Fibroblast of skin of back (primary cell): ENCODE results near the gene FBLN7.

Experiments used
- DNase-seq: peaks from one replicate; pipeline ENCODE4 v3.0.0-alpha.2; 2013

The FBLN7 gene

DNA sequence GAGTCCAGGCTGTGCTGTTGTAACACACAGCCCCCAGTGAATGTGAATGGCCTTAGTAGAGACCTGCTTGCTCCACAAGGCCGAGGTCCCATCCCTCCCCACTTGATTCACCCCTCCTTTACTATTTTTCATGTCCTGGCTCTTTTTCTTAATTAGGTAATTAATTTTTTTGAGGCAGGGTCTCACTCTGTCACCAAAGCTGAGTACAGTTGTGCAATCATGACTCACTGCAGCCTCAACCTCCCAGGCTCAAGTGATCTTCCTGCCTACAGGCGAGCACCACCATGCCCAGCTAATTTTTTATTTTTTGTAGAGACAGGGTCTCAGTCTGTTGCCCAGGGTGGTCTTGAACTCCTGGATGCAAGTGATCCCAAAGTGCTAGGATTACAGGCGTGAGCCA is 19.3 kb downstream of the FBLN7 start:
- no peak for DNase-seq

DNA sequence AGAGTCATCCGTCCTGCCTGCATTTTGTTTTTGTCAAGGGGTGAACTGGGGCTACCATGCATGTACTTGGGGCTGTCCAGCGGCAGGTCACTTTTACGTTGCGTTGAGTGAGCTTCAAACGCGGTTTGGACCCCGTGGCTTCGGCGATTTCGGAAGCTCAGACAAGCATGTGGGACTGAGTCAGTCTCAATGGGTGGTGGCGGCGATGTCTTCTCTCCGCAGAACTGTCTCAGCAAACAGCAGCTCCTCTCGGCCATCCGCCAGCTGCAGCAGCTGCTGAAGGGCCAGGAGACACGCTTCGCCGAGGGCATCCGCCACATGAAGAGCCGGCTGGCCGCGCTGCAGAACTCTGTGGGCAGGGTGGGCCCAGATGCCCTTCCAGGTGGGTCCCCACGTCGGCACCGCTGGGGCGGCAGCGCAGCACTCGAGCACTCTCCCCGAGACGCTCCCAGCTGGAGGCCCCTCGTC is 21.3 kb downstream of the FBLN7 start:
- DNase-seq: no peak

DNA sequence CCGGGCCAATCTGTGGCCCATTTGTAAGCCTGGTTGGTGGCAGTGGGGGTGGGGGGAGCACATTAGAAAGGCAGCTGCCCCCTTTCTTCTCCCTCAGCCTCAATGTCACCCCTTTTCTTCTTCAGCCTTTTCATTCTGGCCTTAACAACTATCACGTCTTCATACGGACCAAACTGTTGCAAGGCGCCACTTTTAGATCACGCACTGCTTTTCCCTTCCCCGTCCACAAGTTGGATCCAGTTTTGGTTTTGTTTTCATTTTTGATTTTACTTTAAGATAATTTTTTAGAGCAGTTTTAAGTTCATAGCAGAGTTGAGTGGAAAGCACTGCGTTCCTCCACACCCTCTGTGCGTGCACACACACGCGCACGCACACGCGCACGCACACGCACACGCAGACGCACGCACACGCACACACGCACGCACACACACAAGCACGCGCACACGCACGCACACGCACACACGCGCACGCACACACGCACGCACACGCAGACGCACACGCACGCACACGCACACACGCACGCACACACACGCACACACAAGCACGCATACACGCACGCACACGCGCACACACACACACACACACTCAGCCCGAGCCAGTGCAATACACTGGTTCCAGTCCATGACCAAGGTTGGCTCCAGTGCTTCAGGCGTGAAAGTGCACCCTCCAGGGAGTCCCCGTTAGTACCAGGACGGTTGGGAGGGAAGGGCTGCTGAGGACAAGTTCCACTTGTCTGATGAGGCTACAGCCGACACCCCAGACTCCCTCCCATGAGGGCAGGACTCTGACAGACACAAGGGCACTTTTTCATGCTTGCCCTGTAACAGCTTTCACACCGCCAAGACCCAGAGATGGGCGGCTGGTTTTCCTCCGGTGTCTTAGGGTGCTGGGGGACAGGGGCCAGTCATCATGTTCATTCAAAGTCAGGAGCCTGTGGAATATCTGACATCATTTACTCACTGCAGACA is 22.4 kb downstream of the FBLN7 start:
- no peak for DNase-seq

DNA sequence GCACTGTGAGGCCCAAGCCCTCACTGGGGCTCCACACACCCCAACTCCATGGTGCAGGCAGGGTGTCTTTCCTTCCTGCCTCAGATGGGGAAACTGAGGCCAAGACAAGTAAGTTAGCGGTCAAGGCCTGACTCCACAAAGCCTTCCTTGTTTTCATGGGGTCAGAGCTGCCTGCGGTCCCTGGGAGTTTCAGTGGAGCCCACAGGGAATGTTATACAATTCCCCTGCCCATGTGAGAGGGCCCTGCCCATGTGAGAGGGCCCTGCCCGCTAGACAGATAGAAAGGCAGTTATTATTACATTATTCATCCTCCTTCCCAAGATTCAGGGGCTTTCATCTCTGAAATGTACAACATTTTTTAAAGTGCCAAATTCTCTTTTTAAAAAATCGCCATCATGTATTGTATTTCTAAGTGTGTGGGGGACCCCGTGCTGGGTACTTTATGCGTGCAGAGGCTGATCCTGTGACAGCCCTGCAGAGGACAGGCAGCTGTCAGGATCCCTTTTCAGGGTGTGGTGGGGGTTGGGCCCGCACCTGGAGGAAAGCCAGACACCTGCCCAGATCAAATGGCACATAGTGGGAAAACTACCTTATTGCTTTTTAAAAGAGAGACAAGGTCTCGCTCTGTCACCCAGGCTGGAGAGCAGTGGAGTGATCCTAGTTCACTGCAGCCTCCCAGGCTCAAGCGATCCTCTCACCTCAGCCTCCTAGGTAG is 23.4 kb downstream of the FBLN7 start:
- DNase-seq: no peak

DNA sequence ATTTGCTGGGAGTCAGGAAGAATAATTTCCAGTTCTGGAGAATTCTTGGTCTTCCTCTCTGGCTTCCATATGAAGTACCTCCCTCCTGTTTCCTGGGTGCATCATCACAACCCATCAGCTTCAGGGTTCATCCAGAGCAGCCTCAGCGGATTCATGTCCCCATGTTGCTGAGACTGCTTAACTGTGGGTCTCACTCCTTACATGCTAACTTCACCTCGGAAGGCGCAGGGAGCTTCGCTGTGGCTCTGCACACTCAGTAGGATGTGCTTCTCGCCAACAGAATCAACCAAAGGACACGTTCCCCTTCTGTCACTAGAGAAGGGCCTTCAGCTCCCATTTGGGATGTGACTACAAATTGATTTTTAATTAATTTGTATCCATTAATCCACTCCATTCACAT is 24.2 kb downstream of the FBLN7 start:
- DNase-seq: no peak

DNA sequence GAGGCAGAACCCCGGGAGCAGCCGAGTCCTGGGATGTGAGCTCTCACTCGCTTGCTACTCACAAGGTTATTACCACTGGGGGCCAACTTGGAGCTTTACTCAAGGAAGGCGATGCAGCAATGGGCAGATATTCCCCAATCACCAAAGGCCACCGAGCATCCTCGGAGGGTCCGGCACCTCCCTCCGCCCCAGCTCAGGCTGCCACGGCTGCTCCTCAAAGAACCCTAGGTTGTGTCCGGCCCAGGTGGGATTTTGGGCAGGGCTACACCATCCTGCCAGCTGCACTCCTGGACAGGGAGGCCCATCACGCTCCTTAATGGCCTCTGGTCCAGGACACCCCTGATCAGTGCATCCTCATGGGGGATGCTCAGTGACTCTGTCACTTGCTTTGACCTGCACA is 24.8 kb downstream of the FBLN7 start:
- no peak for DNase-seq

DNA sequence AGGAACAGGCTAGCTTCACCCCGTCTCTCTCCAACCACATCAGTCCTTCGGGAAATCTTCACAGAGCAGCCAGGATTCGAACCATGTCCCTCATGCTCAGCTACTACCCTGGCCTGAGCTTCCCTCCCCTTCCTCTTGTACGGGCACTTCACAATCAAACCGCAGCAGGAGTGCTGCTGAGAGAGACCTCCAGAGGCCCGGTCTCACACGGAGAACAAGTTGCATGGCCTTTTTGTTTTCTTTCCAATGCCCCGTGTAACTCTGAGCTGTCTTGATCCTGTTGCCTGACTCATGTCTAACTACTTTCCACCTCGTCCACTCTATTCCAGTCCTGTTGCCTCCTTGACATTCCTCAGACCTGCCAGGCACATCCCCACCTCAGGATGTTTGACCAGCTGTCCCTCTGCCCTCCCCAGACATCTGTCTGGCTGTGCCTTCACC is 25.4 kb downstream of the FBLN7 start:
- DNase-seq: no peak

DNA sequence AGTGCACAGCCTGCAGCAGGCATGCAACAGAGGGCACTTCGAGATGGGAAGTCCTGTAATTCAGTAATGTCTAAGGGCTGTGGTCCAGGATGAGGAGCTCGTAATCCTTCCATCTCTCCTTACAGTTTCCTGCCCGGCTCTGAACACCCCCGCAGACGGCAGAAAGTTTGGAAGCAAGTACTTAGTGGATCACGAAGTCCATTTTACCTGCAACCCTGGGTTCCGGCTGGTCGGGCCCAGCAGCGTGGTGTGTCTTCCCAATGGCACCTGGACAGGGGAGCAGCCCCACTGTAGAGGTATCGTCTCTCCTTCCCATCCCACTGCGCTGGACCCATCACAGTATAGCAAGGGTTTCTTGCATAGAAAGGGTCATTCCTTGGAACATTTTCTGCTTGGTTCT is 26.7 kb downstream of the FBLN7 start:
- no peak for DNase-seq

DNA sequence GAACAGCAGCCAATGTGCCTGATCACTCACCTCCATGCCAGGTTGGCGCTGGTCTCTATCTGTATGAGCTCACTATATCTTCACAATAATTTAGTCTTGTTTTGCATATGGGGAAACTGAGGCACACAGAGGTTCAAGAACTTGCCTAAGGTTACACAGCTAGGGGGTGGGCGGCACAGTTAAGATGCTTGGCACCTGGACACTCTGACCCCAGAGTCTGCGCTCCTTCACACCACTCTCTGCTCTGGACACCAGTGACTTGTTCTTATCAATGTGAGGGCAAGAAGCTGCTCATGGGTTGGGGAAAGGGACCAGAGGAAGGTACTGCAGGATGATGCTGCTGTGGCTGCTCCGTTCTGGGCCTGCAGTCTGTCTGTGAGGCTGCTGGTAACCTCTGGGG is 27.1 kb downstream of the FBLN7 start:
- DNase-seq: no peak

DNA sequence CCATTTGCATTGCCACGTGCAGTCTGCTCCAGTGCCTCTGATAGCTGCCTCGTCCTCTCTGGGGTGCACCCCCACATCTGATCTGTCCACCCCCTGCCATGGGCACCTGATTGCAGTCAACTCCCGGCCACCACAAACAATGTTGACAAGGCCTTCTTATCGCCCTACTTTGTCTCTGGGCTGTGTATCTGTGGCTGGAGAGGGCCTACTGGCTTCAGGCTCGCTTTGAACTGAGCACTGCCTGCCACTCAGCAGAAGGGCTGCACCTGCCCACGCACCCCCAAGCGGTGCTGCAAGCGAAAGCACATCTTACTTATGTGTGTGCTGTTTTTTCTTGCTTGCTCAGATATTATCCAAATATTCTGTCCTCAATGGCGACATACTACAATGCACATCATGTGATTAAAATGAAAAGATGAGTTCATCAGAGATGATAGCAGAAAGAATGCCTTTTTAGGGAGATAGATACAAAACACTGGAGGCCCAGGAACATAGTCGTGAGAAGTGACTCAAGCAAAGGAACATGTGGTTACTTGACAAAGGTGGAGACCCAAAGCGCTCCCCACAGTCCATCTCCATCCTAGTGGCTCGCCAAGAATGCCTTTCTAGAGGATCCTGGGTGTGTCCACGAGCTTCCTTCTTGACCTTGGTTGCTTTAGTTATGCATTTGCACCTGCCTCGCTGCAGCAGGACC is 28.8 kb downstream of the FBLN7 start:
- DNase-seq: no peak

DNA sequence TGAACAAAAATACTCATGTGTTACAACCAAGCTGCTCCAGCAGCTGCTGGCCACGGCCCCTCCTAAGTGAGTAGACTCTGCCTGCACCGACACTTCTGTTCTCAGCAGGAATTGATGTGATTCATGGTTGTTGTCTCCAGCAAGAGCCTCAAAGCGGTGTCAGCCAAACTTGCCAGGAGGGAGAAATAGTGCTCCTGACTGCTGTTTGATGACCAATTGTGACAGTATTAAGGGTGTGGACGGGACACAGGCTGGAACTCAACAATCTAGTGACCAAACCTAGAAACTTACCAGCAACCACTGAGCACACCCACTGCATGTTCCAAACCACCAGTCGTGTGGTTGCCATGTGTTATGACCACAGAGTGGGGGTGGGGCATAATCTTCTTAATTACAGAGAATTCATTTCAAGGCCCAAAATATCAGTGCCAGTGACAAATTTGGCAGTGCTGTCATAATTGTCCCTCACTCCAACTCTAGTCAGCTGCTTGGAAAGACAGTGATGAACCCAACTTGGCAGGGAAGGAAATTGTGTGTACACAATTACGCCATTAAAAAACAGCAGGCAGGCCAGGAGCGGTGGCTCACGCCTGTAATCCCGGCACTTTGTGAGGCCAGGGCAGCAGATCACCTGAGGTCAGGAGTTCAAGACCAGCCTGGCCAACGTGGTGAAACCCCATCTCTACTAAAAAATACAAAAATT is 30.4 kb downstream of the FBLN7 start:
- DNase-seq: peak; percentile 20

DNA sequence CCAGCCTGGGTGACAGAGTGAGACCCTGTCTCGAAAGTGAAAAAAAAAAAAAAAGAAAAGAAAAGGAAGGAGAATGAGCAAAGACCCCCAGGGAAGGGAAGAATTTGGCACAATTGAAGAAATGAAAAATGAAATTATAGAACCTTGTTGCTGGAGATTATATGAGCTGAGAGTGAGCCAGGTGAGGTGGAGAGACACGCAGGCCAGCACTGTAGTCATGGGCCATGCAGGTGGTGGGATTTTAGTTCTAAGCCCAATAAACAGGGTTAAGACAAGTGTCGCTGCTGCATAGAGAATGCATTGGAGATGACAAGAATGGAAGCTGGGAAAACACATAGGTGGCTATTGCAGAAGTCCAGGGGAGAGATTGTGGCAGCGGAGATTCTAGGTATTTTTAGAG is 32.3 kb downstream of the FBLN7 start:
- DNase-seq: no peak

DNA sequence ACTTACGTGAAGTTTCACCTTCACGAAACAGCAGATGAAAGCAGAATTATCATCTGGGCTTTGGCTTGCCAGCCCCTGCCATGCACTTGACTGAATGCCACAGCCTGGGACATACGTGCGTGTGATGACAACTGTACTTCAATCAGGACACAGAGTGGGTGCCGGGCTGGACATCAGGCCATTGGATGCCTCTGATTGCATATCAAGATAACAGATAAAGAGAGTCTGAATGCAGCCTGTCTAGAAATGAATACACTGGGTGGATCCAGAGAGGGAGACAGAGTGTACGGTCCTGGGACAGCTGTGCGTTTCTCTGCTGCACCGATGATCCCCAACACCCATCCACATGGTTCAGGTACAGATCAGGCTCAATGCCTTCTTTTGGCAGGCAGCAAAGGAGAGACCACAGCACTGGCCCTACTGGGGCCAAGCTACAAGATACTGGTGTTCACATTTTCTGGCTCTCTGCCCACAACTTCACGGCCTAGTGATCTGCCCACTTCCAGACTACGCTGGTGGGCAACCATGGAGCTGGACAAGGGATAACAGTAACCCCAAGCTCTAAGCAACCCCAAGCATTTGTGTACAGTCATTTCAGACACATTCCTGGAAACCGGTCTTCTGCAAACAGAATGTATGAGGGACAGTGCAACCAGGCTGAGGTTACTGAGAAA is 35.6 kb downstream of the FBLN7 start:
- DNase-seq: no peak

DNA sequence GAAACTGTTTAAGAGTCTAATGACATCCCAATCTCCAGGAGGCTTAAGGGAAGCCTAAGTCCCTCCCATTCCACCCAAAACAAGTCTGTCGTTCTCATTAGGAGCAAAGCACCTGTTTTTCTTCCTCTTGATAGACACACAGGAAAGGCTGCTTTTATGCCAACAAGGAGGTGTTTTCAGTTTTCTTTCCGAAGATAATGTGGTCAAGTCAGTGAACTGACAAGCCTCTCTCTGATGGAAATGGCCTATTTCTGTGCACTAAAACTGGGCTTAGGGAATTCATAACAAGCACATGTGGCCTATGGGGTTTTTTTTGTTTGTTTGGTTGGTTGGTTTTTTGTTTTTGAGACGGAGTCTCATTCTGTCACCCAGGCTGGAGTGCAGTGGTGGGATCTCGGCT is 36.2 kb downstream of the FBLN7 start:
- no peak for DNase-seq

DNA sequence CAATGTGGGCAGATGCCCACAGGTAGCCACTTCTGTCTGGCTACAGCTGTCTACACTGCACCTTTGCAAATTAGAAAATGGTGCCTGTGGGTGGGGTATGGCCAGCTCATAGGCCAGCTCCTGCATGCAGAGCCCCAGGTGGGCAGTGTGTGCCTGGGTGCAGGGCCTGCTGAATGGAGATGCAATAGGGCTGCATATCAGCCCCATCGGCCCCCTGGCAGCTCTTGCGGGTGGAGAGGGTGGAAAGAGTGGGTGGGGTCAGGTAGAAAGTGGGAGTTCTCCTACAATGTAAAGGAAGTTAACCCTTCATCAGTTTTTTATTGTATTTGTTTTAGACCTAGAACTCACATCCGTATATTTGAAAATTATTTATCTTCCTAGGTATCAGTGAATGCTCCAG is 37.1 kb downstream of the FBLN7 start:
- DNase-seq: no peak

DNA sequence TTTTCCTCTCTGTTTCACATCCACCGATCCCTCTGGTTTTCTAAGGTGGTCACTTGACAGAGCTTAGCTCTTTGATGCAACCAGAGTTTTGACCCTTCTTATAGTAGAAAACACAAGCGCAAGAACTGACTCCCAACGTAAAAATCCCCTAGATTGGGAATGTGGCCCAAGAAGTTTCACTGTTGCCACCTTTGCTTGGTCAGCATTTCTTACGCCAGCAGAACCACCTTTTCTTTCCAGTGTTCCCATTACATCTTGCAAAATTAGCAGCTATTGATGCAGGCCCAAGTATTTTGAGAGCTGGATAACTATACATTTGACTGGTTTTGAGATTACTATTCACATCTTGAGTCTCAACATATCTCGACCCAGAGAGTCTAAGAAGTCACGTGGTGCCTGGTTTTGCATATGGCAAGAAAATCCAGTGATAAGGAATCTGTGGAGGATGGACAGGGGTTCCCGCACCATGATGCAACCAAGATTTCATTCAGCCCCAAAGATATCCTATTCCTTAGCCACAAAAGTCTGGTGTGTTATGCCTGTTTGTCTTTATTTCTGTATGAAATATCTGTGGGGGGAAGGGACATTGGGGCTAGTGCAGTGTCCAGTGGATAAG is 37.9 kb downstream of the FBLN7 start:
- no peak for DNase-seq

DNA sequence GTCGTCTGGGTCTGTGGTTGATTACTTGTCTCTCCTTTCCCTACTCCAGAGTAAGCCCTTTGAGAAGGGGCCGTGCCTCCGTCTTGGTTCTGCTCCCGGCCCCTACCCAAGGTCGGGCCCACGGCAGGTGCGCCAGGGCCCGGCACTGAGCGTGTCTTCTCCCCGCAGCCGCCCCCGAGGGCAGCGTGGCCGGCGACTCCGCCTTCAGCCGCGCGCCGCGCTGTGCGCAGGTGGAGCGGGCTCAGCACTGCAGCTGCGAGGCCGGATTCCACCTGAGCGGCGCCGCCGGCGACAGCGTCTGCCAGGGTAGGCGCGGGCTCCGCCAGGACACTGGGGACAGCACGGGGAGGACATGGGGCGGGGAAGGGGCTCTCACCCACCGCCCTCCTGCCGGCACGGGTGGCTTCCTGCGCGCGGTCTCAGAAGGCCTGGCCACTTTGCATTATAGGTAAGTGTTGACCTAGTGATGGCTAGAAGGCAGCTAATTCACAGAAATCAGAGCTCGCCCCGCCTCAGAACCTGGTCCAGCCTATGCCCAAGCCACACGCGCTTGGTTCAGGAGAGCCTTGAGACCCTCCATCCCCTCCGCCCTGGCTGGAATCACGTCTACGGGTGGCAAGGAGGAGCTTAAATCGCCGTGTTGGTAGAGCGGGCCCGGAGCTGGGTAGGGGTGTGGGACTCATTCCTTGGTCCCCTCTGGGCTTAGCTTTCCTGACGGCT is 43.5 kb downstream of the FBLN7 start:
- no peak for DNase-seq

DNA sequence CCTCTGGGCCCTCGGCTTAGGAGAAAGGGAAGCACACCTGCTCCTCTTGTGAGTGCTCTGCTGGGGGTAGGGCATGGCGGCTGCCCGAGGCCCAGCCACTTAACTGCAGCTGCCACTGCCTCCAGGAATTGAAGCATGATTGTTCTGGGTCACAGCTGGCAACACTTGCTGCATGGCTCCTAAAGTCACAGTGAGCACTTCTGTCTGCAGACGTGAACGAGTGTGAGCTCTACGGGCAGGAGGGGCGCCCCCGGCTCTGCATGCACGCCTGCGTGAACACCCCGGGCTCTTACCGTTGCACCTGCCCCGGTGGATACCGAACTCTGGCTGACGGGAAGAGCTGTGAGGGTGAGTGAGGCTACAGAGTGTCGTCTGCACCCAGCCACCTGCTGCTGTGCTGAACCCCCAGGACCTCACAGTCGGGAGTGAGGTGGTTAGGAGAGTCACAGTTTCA is 44.4 kb downstream of the FBLN7 start:
- DNase-seq: no peak

DNA sequence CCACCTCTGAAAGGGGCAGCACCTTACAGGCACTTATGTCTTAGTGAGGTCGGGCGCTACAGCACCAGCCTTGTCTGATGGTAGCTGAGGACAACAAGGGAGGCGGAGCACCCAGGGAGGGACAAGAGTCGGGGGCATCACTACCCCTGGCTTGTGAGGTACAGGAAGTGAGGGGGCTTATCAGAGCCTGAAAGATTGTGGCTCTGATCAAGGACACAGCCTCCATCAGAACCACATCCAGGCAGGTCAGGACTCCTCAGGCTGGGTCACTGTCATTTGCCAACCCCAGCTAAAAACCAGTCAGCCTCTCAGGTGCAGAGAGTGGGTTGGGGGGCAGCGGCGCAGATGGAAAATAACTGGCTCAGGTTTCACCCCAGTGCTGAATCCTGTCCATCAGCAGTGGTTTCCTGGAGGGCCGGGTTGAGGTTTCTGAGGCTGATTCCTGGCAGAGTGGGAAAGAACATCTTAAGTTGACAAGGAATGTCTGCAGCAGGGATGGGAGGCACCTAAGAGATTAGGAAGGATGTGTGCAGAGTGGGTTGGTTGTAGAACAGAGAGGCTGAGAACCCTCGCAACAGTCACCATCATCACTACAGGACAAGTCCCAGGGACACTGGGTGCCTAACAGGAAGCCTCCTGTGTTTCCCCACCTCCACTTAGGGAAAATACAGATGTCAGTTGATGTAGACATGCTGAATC is 45.3 kb downstream of the FBLN7 start:
- DNase-seq: no peak

DNA sequence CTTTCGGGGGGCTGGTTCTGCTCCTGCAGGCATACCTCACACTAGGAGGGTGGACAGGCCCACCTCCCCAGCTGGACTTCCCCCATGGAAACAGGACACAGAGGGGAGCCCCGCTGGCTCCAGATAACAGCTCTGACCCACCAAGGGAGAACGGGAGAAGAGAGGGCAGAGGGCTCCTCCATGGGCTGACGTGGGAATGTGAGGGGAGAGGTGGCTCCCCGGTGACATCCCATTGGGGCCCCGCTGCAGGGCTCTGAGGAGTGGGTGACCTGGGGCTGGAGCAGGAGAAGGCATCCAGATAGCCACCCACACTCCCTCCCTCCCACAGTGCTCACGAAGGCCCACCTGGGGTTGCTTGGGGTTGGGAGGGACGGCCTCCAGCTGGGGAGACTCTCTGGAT is 45.9 kb downstream of the FBLN7 start:
- no peak for DNase-seq
